ENCODE results near the gene EFNB2. TPM values are rescaled to one million over a fixed set of nuclear protein-coding genes. Genes with fewer than 3 reads are reported as not detected.

The EFNB2 gene
- total RNA-seq, 1 experiment from 2014 or later = 17.5 TPM

GRCh38 chr13:106491928-106492587 lies 43.4 kb downstream of the EFNB2 start:
- Histone ChIP-seq H3K4me1 (replicated peaks; ENCODE audit: insufficient read depth) (no peaks in the 10 kb centered on the region), H3K27ac (no peak overlapping the region), H3K79me2 (ENCODE audit: low read depth) (peaks cover 32% of the 10 kb centered on the region), H3K36me3 (ENCODE audit: low read depth) (peaks cover 33% of the 10 kb centered on the region), H2AFZ (no peak overlapping the region), H3K9me2 (ENCODE audit: insufficient read depth) (no peaks in the 10 kb centered on the region), H4K20me1 (ENCODE audit: insufficient read depth) (no peaks in the 10 kb centered on the region; the same call in 1 of the 2 replicates), H3F3A (ENCODE audit: insufficient read depth, low read depth) (peaks cover 28% of the 10 kb centered on the region), H3K9me3 (ENCODE audit: insufficient read depth, low read depth) (no peaks in the 10 kb centered on the region), H3K4me3 (no peak overlapping the region), H3K4me2 (no peak overlapping the region), H3K27me3 (ENCODE audit: insufficient read depth, low read depth) (no peaks in the 10 kb centered on the region)
- intact Hi-C loops (cut with micrococcal nuclease; ENCODE audit: unreplicated experiment) = no loop called here
- BruUV-seq (replicated peaks) = TSS peak; percentile 13
- POLR2A ChIA-PET (ENCODE audit: unreplicated experiment) = no interaction called here
- no peak for DNase-seq
- TF ChIP-seq CTCF (conservative IDR thresholded peaks at IDR 0.05) (no peak), EZH2 (IDR thresholded peaks at IDR 0.05; ENCODE audit: low read depth) (no peak)
- CTCF ChIA-PET = no interaction called here

DNA sequence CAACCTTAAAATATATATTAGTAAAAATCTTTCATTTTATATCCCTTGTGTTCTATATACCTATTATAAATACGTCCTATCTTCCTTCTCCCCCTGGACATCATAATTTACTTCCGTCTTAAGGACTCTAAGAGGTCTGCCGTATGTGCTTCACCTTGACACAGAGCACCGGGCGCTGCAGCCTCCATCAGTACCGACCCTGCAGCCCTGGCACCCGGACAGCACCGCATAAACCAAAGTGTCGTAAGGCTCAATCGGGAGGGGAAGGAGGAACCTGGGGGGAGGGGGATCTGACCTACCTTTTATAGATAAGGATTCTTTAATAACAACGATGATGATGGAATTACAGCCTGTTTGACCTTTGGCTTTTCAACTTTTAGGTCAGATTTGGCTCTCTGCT lies 44.0 kb downstream of the EFNB2 start:
- Histone ChIP-seq H3K27me3 (ENCODE audit: insufficient read depth, low read depth) (no peaks in the 10 kb centered on the region), H3K9me2 (ENCODE audit: insufficient read depth) (no peaks in the 10 kb centered on the region), H3K9me3 (ENCODE audit: insufficient read depth, low read depth) (no peaks in the 10 kb centered on the region), H3K4me1 (replicated peaks; ENCODE audit: insufficient read depth) (no peaks in the 10 kb centered on the region), H3K79me2 (ENCODE audit: low read depth) (peaks cover 26% of the 10 kb centered on the region), H2AFZ (no peak overlapping the region), H3F3A (ENCODE audit: insufficient read depth, low read depth) (peaks cover 28% of the 10 kb centered on the region), H3K27ac (no peak overlapping the region), H3K4me2 (no peak overlapping the region), H3K4me3 (no peak overlapping the region), H4K20me1 (ENCODE audit: insufficient read depth) (no peaks in the 10 kb centered on the region; the same call in 1 of the 2 replicates), H3K36me3 (ENCODE audit: low read depth) (peaks cover 29% of the 10 kb centered on the region)
- ChIA-PET POLR2A (ENCODE audit: unreplicated experiment) (no interaction called here), CTCF (no interaction called here)
- no peak for DNase-seq
- no TSS peak for BruUV-seq (replicated peaks)
- TF ChIP-seq EZH2 (IDR thresholded peaks at IDR 0.05; ENCODE audit: low read depth) (no peak), CTCF (conservative IDR thresholded peaks at IDR 0.05) (no peak)
- intact Hi-C loops (cut with micrococcal nuclease; ENCODE audit: unreplicated experiment) = no loop called here

DNA sequence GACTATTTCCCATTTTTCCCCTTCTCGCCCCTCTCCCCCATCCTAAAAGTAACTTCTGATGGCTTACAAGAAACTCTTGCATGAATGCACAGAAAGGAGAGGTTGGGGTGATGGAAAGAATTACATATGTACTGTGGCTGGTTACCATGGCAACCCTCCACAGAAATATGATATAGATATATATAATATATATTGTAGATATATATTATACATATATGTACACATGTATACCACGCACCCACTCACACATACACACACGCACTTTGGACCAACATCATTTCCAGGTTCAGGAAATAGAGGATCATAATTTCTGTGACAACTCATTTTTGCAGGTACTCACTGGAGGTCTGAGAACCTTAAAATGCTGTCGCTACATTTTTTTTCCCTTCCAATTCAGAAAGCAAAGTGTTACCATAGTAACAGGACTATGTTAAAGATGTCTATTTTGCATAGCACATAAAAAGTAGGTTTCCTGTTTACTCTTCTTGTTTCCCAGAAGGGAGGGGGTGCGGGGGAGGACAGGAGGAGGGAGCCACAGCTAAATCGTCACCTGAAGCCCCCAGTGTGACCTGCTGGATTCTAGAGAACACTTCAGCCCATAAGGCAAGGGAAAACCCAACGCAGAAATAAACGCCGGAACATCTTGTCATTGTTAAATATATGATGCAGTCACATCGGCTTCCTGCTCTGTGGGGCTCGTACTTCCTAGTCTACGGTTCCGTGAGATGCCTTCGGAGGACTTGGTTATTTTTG lies 44.7 kb downstream of the EFNB2 start:
- DNase-seq = no peak
- Histone ChIP-seq H3K79me2 (ENCODE audit: low read depth) (peaks cover 19% of the 10 kb centered on the region), H3K4me1 (replicated peaks; ENCODE audit: insufficient read depth) (no peaks in the 10 kb centered on the region), H3K4me3 (no peak overlapping the region), H3F3A (ENCODE audit: insufficient read depth, low read depth) (peaks cover 28% of the 10 kb centered on the region), H3K27ac (no peak overlapping the region), H4K20me1 (ENCODE audit: insufficient read depth) (no peaks in the 10 kb centered on the region; the same call in 1 of the 2 replicates), H3K36me3 (ENCODE audit: low read depth) (peaks cover 29% of the 10 kb centered on the region), H3K4me2 (no peak overlapping the region), H3K27me3 (ENCODE audit: insufficient read depth, low read depth) (no peaks in the 10 kb centered on the region), H3K9me3 (ENCODE audit: insufficient read depth, low read depth) (no peaks in the 10 kb centered on the region), H2AFZ (no peak overlapping the region), H3K9me2 (ENCODE audit: insufficient read depth) (no peaks in the 10 kb centered on the region)
- CTCF ChIA-PET = no interaction called here
- TF ChIP-seq CTCF (conservative IDR thresholded peaks at IDR 0.05) (no peak), EZH2 (IDR thresholded peaks at IDR 0.05; ENCODE audit: low read depth) (no peak)
- no TSS peak for BruUV-seq (replicated peaks)
- POLR2A ChIA-PET (ENCODE audit: unreplicated experiment) = no interaction called here
- intact Hi-C loops (cut with micrococcal nuclease; ENCODE audit: unreplicated experiment) = no loop called here
